Breast epithelium (tissue), 4 donors: ENCODE data around the gene UBE2J1. TPM values are rescaled to one million over a fixed set of nuclear protein-coding genes. Genes with fewer than 3 reads are reported as not detected.
A peak's percentile ranks its signal among the peaks of the same experiment; 100 is the strongest.

Source experiments
- DNase-seq, 2 donors: peaks; one replicate each; pipeline ENCODE4 v3.0.0-alpha.2; 2019; ENCODE audit warnings: low spot score in 2 of 2
- H3K27ac ChIP-seq, 2 donors: fragments of 200-600 bp; sonication (generic) in 1 of 2; one replicate each; pipeline ENCODE4 v1.5.1; 2016 to 2019; ENCODE audit warnings: mild to moderate bottlenecking in 1 of 2
- H3K27me3 ChIP-seq, 2 donors: fragments of 200-600 bp; sonication (generic) in 1 of 2; one replicate each; pipeline versions ENCODE4 v1.5.1 to v1.6.0; 2017 to 2019; ENCODE audit warnings: control low read depth in 1 of 2, mild to moderate bottlenecking in 1 of 2
- H3K36me3 ChIP-seq: fragments of 200-600 bp; one replicate; pipeline ENCODE4 v1.5.1; 2019
- H3K4me1 ChIP-seq, 2 donors: fragments of 200-600 bp; sonication (generic); one replicate each; pipeline ENCODE4 v1.5.1; 2016 to 2019; ENCODE audit warnings: control low read depth in 1 of 2
- H3K4me3 ChIP-seq, 3 donors: fragments of 200-600 bp; sonication (generic); 1 replicate in 2 of 3; 2 replicates in 1 of 3; pipeline ENCODE4 v1.5.1; 2016 to 2019; ENCODE audit warnings: mild to moderate bottlenecking in 3 of 3, moderate library complexity in 2 of 3
- H3K9me3 ChIP-seq, 2 donors: fragments of 200-600 bp; sonication (generic) in 1 of 2; one replicate each; pipeline ENCODE4 v1.5.1; 2016 to 2019; ENCODE audit warnings: control low read depth in 1 of 2
- CTCF ChIP-seq, 3 donors: fragments of 450-650 bp; IDR thresholded peaks; one replicate each; pipeline ENCODE4 v1.5.1; 2016 to 2017; ENCODE audit warnings: antibody characterized with exemption in 3 of 3, mild to moderate bottlenecking in 3 of 3, moderate library complexity in 3 of 3
- POLR2A ChIP-seq: fragments of 450-650 bp; IDR thresholded peaks from one replicate; pipeline ENCODE4 v1.6.1; 2016; ENCODE audit warnings: antibody characterized with exemption, mild to moderate bottlenecking, moderate library complexity
- POLR2AphosphoS5 ChIP-seq, 3 donors: sonication (generic); formaldehyde crosslinking; IDR thresholded peaks; one replicate each; pipeline ENCODE4 v1.6.1; 2017; ENCODE audit warnings: antibody characterized with exemption in 3 of 3
- intact Hi-C: fragments of 100-400 bp; cut with DNase I; formaldehyde crosslinking; loops from one replicate; pipeline ENCODE4 v1.15.1; 2023; ENCODE audit warnings: low total_unique reads
- total RNA-seq, 3 donors: library from RNA; depleted of rRNA; stranded (reverse); fragments of >200 nt; gene quantifications; one replicate each; pipeline ENCODE4 v1.1.0, GENCODE V29; 2016

Gene UBE2J1
- total RNA-seq, 3 donors from 2014 or later, result 23.4 to 40.1 (median 34.4) TPM

- intact Hi-C loops, result no loop called here
- H3K36me3 ChIP-seq, result no peaks in the 10 kb centered on the region
- no peaks in the 10 kb centered on the region for H3K9me3 ChIP-seq
- no peaks in the 10 kb centered on the region for H3K4me1 ChIP-seq
- TF ChIP-seq POLR2A (no peak), CTCF (IDR thresholded peaks at IDR 0.05) (no peak), POLR2AphosphoS5 (IDR thresholded peaks at IDR 0.05) (no peak)
- peak overlapping the region; percentile 72 to 99 for H3K27ac ChIP-seq
- H3K27me3 ChIP-seq, result no peaks in the 10 kb centered on the region
- peak overlapping the region; percentile 14 to 89 (median 35) for H3K4me3 ChIP-seq
- DNase-seq, result no peak
Measured at GRCh38 chr6:89350281-89350966, 2.1 kb downstream of the UBE2J1 start.

DNA sequence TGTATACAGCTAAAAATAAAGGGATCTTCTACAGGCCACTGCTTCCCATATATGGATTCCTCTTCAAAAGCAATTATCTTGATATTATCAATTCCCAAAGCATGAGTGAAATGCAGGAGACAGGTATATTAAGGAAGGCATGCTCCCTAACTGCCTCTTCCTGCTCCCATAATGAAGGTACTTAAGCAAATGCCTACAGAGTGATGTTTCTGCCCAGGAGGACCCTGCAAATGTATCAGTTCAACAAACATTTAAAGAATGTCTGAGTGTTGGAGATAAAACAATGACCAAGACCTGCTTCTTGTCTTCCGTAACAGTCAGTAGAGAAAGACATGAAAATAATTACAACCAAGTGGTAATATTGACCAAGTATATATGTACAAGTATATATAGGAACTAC lies 4.2 kb downstream of the UBE2J1 start:
- no peaks in the 10 kb centered on the region for H3K27me3 ChIP-seq
- H3K4me3 ChIP-seq, result no peak overlapping the region
- H3K36me3 ChIP-seq, result no peaks in the 10 kb centered on the region
- DNase-seq, result no peak
- TF ChIP-seq POLR2A, result no peak
- TF ChIP-seq CTCF (IDR thresholded peaks at IDR 0.05), result no peak
- TF ChIP-seq POLR2AphosphoS5 (IDR thresholded peaks at IDR 0.05), result no peak
- no peaks in the 10 kb centered on the region for H3K9me3 ChIP-seq
- H3K27ac ChIP-seq, result no peak overlapping the region
- H3K4me1 ChIP-seq, result no peaks in the 10 kb centered on the region
- intact Hi-C loops, result no loop called here

- no peak overlapping the region for H3K27ac ChIP-seq
- intact Hi-C loops, result no loop called here
- TF ChIP-seq CTCF (IDR thresholded peaks at IDR 0.05), result no peak
- TF ChIP-seq POLR2A, result no peak
- TF ChIP-seq POLR2AphosphoS5 (IDR thresholded peaks at IDR 0.05), result no peak
Measured at GRCh38 chr6:89347825-89348224, 4.7 kb downstream of the UBE2J1 start.

GRCh38 chr6:89346433-89346832 lies 6.1 kb downstream of the UBE2J1 start:
- no peak for DNase-seq
- no peaks in the 10 kb centered on the region for H3K4me1 ChIP-seq

More at GRCh38 chr6:89347825-89348224, 4.7 kb downstream of the UBE2J1 start:
- no peaks in the 10 kb centered on the region for H3K27me3 ChIP-seq
- DNase-seq, result no peak
- no peak overlapping the region for H3K4me3 ChIP-seq
- H3K9me3 ChIP-seq, result no peaks in the 10 kb centered on the region
- H3K4me1 ChIP-seq, result no peaks in the 10 kb centered on the region
- no peaks in the 10 kb centered on the region for H3K36me3 ChIP-seq

More at GRCh38 chr6:89346433-89346832, 6.1 kb downstream of the UBE2J1 start:
- intact Hi-C loops, result no loop called here
- no peaks in the 10 kb centered on the region for H3K27me3 ChIP-seq
- H3K9me3 ChIP-seq, result no peaks in the 10 kb centered on the region
- no peak for TF ChIP-seq POLR2AphosphoS5 (IDR thresholded peaks at IDR 0.05)
- no peak for TF ChIP-seq CTCF (IDR thresholded peaks at IDR 0.05)
- no peak for TF ChIP-seq POLR2A
- no peak overlapping the region for H3K4me3 ChIP-seq
- no peak overlapping the region for H3K27ac ChIP-seq
- H3K36me3 ChIP-seq, result no peaks in the 10 kb centered on the region
